Upper lobe of left lung (tissue), 6 donors: ENCODE data around the gene ZNF775. TPM values are rescaled to one million over a fixed set of nuclear protein-coding genes. Genes with fewer than 3 reads are reported as not detected.

Source experiments
- ATAC-seq, 2 donors: fragments of 200-7000 bp; cut with Tn5 transposase; one replicate each; pipeline ENCODE4 v1.9.1; 2022; ENCODE audit warnings: mild to moderate bottlenecking in 2 of 2, moderate library complexity in 2 of 2; ENCODE audit not compliant: low FRiP score in 2 of 2
- DNase-seq, 2 donors: peaks; one replicate each; pipeline ENCODE4 v3.0.0-alpha.2; 2019 to 2020
- H3K27ac ChIP-seq, 4 donors: fragments of 200-600 bp; sonication (generic); one replicate each; pipeline ENCODE4 v1.5.1; 2016 to 2019
- H3K27me3 ChIP-seq, 4 donors: fragments of 200-600 bp; sonication (generic); one replicate each; pipeline ENCODE4 v1.5.1; 2017 to 2019
- H3K36me3 ChIP-seq, 4 donors: fragments of 200-600 bp; sonication (generic); one replicate each; pipeline ENCODE4 v1.5.1; 2016 to 2019
- H3K4me1 ChIP-seq, 4 donors: fragments of 200-600 bp; sonication (generic); one replicate each; pipeline ENCODE4 v1.5.1; 2018 to 2019
- H3K4me3 ChIP-seq, 4 donors: fragments of 200-600 bp; sonication (generic); one replicate each; pipeline ENCODE4 v1.5.1; 2017 to 2019; ENCODE audit warnings: mild to moderate bottlenecking in 2 of 4, moderate library complexity in 1 of 4
- H3K9me3 ChIP-seq, 4 donors: fragments of 200-600 bp; sonication (generic); one replicate each; pipeline ENCODE4 v1.5.1; 2018 to 2019
- CTCF ChIP-seq, 6 experiments: fragments of 450-650 bp in 4 of 6; fragments of 200-600 bp in 2 of 6; sonication (generic) in 2 of 6; IDR thresholded peaks; one replicate each; pipeline ENCODE4 v1.5.1; 2016 to 2019; ENCODE audit warnings: antibody characterized with exemption in 6 of 6
- EP300 ChIP-seq, 4 donors: sonication (generic); formaldehyde crosslinking; IDR thresholded peaks; one replicate each; pipeline ENCODE4 v1.5.1; 2017; ENCODE audit warnings: antibody characterized with exemption in 4 of 4, control low read depth in 2 of 4
- POLR2A ChIP-seq, 4 donors: fragments of 450-650 bp; IDR thresholded peaks; one replicate each; pipeline ENCODE4 v1.5.1; 2016 to 2017; ENCODE audit warnings: antibody characterized with exemption in 4 of 4, mild to moderate bottlenecking in 2 of 4
- POLR2AphosphoS5 ChIP-seq, 2 donors: sonication (generic); formaldehyde crosslinking; IDR thresholded peaks; one replicate each; pipeline ENCODE4 v1.5.1; 2017; ENCODE audit warnings: antibody characterized with exemption in 2 of 2
- WGBS, 2 donors: methylation state at CpG; one replicate each; pipeline ENCODE4 v1.1.5; 2017 to 2018; 5-methylcytosine and 5-hydroxymethylcytosine counted together
- total RNA-seq, 6 donors: library from RNA; depleted of rRNA in 4 of 6; stranded (reverse); fragments of >200 nt in 4 of 6; gene quantifications; one replicate each; pipeline versions ENCODE4 v1.1.0 to v1.2.1, GENCODE V29; 2016 to 2021
- donor health status: DM: no; HTN: no; CAD: no; lungs with moderate emphysema.
- donor health status: DM: no; HTN: yes; CAD: no; lungs with severe emphysema.

The ZNF775 gene
- total RNA-seq, 6 donors from 2014 or later = 3.0 to 6.5 (median 5.5) TPM

- WGBS, 2 donors = 71 to 84% methylated on average over 1 of the region's 1 CpG
- ATAC-seq (no peak), DNase-seq (no peak)
- no peak overlapping the region for H3K4me3 ChIP-seq
- peaks cover 0 to 3% (median 0%) of the 10 kb centered on the region in 4 donors for H3K4me1 ChIP-seq
- TF ChIP-seq POLR2A (IDR thresholded peaks at IDR 0.05) (no peak), POLR2AphosphoS5 (IDR thresholded peaks at IDR 0.05) (no peak), CTCF (IDR thresholded peaks at IDR 0.05) (no peak), EP300 (IDR thresholded peaks at IDR 0.05) (no peak)
- H3K36me3 ChIP-seq = no peaks in the 10 kb centered on the region
- peak overlapping the region in 1 of 4 donors; percentile 34 for H3K27ac ChIP-seq
- H3K9me3 ChIP-seq = no peaks in the 10 kb centered on the region
- H3K27me3 ChIP-seq = no peaks in the 10 kb centered on the region
Measured at GRCh38 chr7:150355666-150356059, 23.5 kb upstream of the ZNF775 start.

DNA sequence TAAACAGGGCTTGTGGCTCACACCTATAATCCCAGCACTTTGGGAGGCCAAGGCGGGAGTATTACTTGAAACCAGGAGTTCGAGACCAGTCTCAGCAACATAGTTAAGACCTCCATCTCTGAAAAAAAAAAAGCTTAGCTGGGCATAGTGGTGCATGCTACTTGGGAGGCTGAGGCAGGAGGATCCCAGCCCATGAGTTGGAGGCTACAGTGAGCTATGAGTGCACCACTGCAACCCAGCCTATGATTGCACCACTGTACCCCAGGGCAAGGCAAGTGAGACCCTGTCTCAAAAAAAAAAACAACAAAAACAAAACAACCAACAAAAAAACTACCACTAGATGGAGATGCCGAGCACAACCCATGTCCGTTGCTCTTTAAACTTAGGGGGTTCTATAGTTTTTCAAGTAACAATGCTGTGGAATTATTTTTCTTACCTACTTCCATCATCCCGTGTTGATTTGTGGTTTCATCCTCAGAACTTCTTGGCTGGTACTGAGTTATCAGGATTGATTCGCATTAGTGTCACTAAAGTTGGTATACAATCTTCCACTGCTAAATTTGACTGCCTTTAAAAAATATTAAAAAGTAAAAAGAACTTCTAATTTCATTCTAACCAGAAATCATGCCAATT, 22.7 kb upstream of the ZNF775 start:
- TF ChIP-seq CTCF (IDR thresholded peaks at IDR 0.05) (peak in 4 of 6 experiments; percentile 16 to 49 (median 33)), POLR2AphosphoS5 (IDR thresholded peaks at IDR 0.05) (no peak)
- whole genome bisulfite sequencing, 2 donors = 34 to 38% methylated on average over 6 of the region's 6 CpGs

GRCh38 chr7:150357270-150357669, 21.9 kb upstream of the ZNF775 start:
- H3K36me3 ChIP-seq = no peaks in the 10 kb centered on the region
- H3K9me3 ChIP-seq = no peaks in the 10 kb centered on the region
- peak overlapping the region in 1 of 4 donors; percentile 15 for H3K27ac ChIP-seq
- ATAC-seq (no peak), DNase-seq (no peak)
- no peak for TF ChIP-seq CTCF (IDR thresholded peaks at IDR 0.05)
- TF ChIP-seq POLR2AphosphoS5 (IDR thresholded peaks at IDR 0.05) = no peak
- no peak for TF ChIP-seq POLR2A (IDR thresholded peaks at IDR 0.05)
- TF ChIP-seq EP300 (IDR thresholded peaks at IDR 0.05) = no peak
- WGBS, 2 donors = 47 to 54% methylated on average over 9 of the region's 9 CpGs
- no peaks in the 10 kb centered on the region for H3K27me3 ChIP-seq
- no peak overlapping the region for H3K4me3 ChIP-seq
- no peaks in the 10 kb centered on the region for H3K4me1 ChIP-seq

More for the DNA sequence above, 22.7 kb upstream of the ZNF775 start:
- no peaks in the 10 kb centered on the region for H3K36me3 ChIP-seq
- H3K27ac ChIP-seq = no peak overlapping the region
- H3K27me3 ChIP-seq = no peaks in the 10 kb centered on the region
- H3K4me1 ChIP-seq = peaks cover 0 to 3% (median 0%) of the 10 kb centered on the region in 4 donors
- ATAC-seq (peak in 1 of 2 donors; percentile 44), DNase-seq (no peak)
- H3K9me3 ChIP-seq = no peaks in the 10 kb centered on the region
- no peak overlapping the region for H3K4me3 ChIP-seq

- Histone ChIP-seq H3K27me3 (no peaks in the 10 kb centered on the region), H3K27ac (peak overlapping the region in 1 of 4 donors; percentile 15), H3K4me3 (no peak overlapping the region), H3K36me3 (no peaks in the 10 kb centered on the region), H3K4me1 (no peaks in the 10 kb centered on the region), H3K9me3 (no peaks in the 10 kb centered on the region)
- DNase-seq = no peak
- no peak for ATAC-seq
- 68 to 73% methylated on average over 13 of the region's 13 CpGs for WGBS, 2 donors
- TF ChIP-seq CTCF (IDR thresholded peaks at IDR 0.05) (no peak), POLR2A (IDR thresholded peaks at IDR 0.05) (no peak), POLR2AphosphoS5 (IDR thresholded peaks at IDR 0.05) (no peak), EP300 (IDR thresholded peaks at IDR 0.05) (no peak)
Measured at GRCh38 chr7:150357771-150358427, 21.2 kb upstream of the ZNF775 start.
